ENCODE measurements around the gene GALP. TPM values are rescaled to one million over a fixed set of nuclear protein-coding genes. Genes with fewer than 3 reads are reported as not detected.

GALP gene
- total RNA-seq, result not detected in 2 replicates

GRCh38 chr19:56175861-56176307 lies at the start of gene GALP:
TSS of gene GALP (plus strand) at chr19:56176008. CDS start at chr19:56177109, 1,101 bp downstream.

GRCh38 chr19:56140583-56141416 lies 35.0 kb upstream of the GALP start, which contains the start of gene ZNF444:
TSS of gene ZNF444 (plus strand) at chr19:56141287. CDS start at chr19:56146912, 5,625 bp downstream.

DNA sequence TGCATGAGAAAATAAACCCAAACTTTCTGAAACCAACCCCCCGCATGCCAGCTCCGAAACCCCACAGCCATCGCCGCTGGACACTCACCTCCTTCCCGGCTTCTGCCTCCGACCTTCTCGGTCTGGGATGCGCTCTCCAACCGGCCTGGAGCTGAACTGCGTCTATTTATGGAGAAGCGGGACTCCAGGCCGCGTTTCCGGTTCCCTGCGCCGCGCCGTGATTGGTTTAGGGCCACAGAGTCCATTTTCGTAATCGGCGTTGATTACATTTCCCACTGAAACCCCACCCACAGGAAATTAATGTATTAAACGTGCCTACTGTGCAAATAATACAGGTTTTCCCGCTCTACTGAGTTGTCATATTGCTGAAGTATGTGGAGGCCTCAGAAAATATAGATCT lies 21.8 kb downstream of the GALP start, which contains the start of gene ZSCAN5B:
Gene ZSCAN5B (minus strand): TSS at position 138 of the 400 bp plus-strand sequence. CDS start 4,731 bp downstream, outside the sequence.

DNA sequence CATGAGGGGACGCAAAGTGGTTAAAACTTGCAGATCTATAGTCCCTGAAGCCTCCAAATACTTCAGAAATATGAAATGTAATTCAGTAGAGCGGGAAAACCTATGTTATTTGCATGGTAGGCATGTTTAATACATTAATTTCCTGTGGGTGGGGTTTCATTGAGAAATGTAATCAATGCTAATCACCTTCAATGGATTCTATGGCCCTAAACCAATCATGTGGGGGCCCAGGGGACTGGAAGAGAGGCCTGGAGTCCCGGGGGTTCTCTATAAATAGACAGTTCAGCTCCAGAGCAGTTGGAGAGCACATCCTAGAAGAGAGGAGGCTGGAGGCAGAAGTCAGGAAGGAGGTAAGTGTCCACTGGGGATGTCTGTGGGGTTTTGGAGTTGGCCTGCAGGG lies 26.2 kb downstream of the GALP start, which contains the start of gene ZSCAN5C:
Gene ZSCAN5C (plus strand): TSS at position 301 of the 400 bp plus-strand sequence. CDS start 3,641 bp downstream, outside the sequence.

Other genes with a start within 250 kb of the GALP start
- gene NLRP13, start 243.7 kb upstream of the GALP start, total RNA-seq, result not detected in 2 replicates
- not detected in 2 replicates for gene NLRP8, start 228.2 kb upstream of the GALP start, total RNA-seq
- gene NLRP5, start 189.2 kb upstream of the GALP start, total RNA-seq, result not detected in 2 replicates
- 15.2 and 15.4 TPM in 2 replicates for gene ZNF787, start 54.7 kb upstream of the GALP start, total RNA-seq
- gene ZNF444, start 34.7 kb upstream of the GALP start, total RNA-seq, result 17.1 and 18.2 TPM in 2 replicates
- not detected in 2 replicates for gene ZSCAN5B, start 21.8 kb downstream of the GALP start, total RNA-seq
- gene ZSCAN5C, start 26.3 kb downstream of the GALP start, total RNA-seq, result not detected in 2 replicates
- gene EDDM13, start 96.7 kb downstream of the GALP start, total RNA-seq, result 1.9 and 2.5 TPM in 2 replicates
- gene ZSCAN5A, start 138.8 kb downstream of the GALP start, total RNA-seq, result 4.3 and 5.7 TPM in 2 replicates
- 1.3 and 1.9 TPM in 2 replicates for gene ZNF582, start 217.5 kb downstream of the GALP start, total RNA-seq
- 2.6 and 3.2 TPM in 2 replicates for gene ZNF583, start 228.3 kb downstream of the GALP start, total RNA-seq